Liver (tissue), 3 donors: ENCODE data around the gene CHRNA3.

Experiments
- CTCF ChIP-seq: fragments of 150-350 bp; IDR thresholded peaks from 2 replicates; pipeline ENCODE4 v1.5.1; 2017; ENCODE audit warnings: improper control_type of control experiment, low read depth, low read length; ENCODE audit not compliant: missing input control
- EGR1 ChIP-seq, 2 donors: IDR thresholded peaks; 2 replicates each; pipeline ENCODE4 v1.6.1; 2016 to 2018; ENCODE audit warnings: antibody characterized with exemption in 2 of 2, low read depth in 2 of 2
- FOXA1 ChIP-seq: IDR thresholded peaks from 2 replicates; pipeline ENCODE4 v1.6.1; 2016; ENCODE audit warnings: antibody characterized with exemption
- GABPA ChIP-seq, 2 donors: IDR thresholded peaks in 1 of 2; conservative IDR thresholded peaks in 1 of 2; 2 replicates each; pipeline ENCODE4 v1.6.1; 2016; ENCODE audit warnings: antibody characterized with exemption in 2 of 2, mild to moderate bottlenecking in 1 of 2, moderate library complexity in 1 of 2
- HNF4G ChIP-seq: IDR thresholded peaks from 2 replicates; pipeline ENCODE4 v1.6.1; 2016; ENCODE audit warnings: antibody characterized with exemption
- JUND ChIP-seq, 2 donors: IDR thresholded peaks; 2 replicates each; pipeline ENCODE4 v1.6.1; 2016; ENCODE audit warnings: antibody characterized with exemption in 2 of 2
- REST ChIP-seq: IDR thresholded peaks from 2 replicates; pipeline ENCODE4 v1.6.1; 2016; ENCODE audit warnings: antibody characterized with exemption, mild to moderate bottlenecking
- SP1 ChIP-seq: IDR thresholded peaks from 2 replicates; pipeline ENCODE4 v1.6.1; 2018; ENCODE audit warnings: antibody characterized with exemption, mild to moderate bottlenecking
- TAF1 ChIP-seq: conservative IDR thresholded peaks from 2 replicates; pipeline ENCODE4 v1.6.1; 2016; ENCODE audit warnings: antibody characterized with exemption, mild to moderate bottlenecking
- YY1 ChIP-seq: IDR thresholded peaks from 2 replicates; pipeline ENCODE4 v1.6.1; 2016; ENCODE audit warnings: antibody characterized with exemption, mild to moderate bottlenecking
- TF ChIP-seq, protein P1 (sequence below): IDR thresholded peaks from 2 replicates; pipeline ENCODE4 v1.6.1; 2016; ENCODE audit warnings: antibody characterized with exemption
- TF ChIP-seq, protein P2 (sequence below): IDR thresholded peaks from 2 replicates; pipeline ENCODE4 v1.6.1; 2016; ENCODE audit warnings: antibody characterized with exemption
- donor health status: healthy.
- donor health status: healthy.

DNA sequence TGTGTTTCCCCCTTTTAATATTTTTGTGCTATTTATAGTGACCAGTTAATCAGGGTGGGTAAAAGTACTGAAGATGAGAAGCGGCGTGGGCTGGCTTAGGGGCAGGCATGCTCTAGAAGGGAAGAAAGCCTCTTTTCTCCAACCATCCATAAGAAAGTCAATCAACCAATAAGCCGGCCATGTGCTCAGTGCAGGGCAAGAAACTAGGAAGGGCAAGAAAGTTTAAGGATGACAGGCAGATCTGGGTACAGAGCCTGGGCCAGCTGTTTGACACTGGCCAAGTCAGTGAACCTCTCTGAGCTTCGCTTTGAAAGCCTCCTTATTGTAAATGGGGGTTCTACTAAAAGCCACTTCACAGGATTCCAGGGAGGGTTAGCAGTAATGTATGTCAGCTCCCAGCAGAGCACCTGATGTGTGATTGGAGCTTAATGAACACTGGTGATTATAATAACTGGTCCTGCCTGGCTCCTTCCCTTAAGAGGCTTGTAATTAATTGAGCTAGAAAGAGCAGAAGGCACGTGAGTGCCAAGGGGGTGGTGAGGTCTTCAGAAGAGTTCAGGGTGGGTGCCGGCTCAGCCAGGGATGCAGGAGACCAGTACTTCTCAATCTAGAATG is 5.7 kb upstream of the CHRNA3 start:
- TF ChIP-seq CTCF (no peak), JUND (IDR thresholded peaks at IDR 0.05) (no peak), FOXA1 (no peak), REST (no peak), SP1 (no peak), EGR1 (IDR thresholded peaks at IDR 0.05; ENCODE audit: low read depth in 2 of 2) (no peak), GABPA (IDR thresholded peaks at IDR 0.05 in 1 of 2, conservative IDR thresholded peaks at IDR 0.05 in 1 of 2) (no peak), TAF1 (no peak), YY1 (no peak), HNF4G (no peak)
- TF ChIP-seq, protein P1, sequence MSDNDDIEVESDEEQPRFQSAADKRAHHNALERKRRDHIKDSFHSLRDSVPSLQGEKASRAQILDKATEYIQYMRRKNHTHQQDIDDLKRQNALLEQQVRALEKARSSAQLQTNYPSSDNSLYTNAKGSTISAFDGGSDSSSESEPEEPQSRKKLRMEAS, result no peak
- TF ChIP-seq, protein P2, sequence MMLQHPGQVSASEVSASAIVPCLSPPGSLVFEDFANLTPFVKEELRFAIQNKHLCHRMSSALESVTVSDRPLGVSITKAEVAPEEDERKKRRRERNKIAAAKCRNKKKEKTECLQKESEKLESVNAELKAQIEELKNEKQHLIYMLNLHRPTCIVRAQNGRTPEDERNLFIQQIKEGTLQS, result no peak
